Measurements from ENCODE around the gene RNASE9. TPM values are rescaled to one million over a fixed set of nuclear protein-coding genes. Genes with fewer than 3 reads are reported as not detected.
"Not testable (repeated sequence)": the region's sequence is repeated elsewhere in the genome, so short reads cannot be mapped to it uniquely, and the experiment has no call there.

Gene RNASE9
- total RNA-seq, 4 donors from 2014 or later = not detected

DNA sequence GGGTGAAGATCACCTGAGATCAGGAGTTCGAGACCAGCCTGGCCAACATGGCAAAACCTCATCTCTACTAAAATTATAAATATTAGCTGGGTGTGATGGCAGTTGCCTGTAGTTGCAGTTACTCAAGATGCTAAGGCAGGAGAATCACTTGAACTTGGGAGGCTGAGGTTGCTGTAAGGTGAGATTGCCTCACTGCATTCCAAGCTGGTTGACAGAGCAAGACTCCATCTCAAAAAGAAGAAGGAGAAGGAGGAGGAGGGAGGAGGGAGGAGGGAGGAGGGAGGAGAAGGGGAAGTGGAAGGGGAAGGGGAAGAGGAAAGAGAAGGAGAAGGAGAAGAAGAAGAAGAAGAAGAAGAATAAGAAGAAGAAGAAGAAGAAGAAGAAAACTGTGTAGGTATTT lies 38.5 kb downstream of the RNASE9 start:
- no peak for DNase-seq
- Histone ChIP-seq H3K27ac (no peak overlapping the region), H3K36me3 (no peaks in the 10 kb centered on the region), H3K4me3 (no peak overlapping the region), H3K4me1 (no peaks in the 10 kb centered on the region), H3K9me3 (no peaks in the 10 kb centered on the region), H3K27me3 (no peaks in the 10 kb centered on the region)
- intact Hi-C loops (cut with DNase I; ENCODE audit: low total_unique reads) = no loop called here
- TF ChIP-seq, protein P1, sequence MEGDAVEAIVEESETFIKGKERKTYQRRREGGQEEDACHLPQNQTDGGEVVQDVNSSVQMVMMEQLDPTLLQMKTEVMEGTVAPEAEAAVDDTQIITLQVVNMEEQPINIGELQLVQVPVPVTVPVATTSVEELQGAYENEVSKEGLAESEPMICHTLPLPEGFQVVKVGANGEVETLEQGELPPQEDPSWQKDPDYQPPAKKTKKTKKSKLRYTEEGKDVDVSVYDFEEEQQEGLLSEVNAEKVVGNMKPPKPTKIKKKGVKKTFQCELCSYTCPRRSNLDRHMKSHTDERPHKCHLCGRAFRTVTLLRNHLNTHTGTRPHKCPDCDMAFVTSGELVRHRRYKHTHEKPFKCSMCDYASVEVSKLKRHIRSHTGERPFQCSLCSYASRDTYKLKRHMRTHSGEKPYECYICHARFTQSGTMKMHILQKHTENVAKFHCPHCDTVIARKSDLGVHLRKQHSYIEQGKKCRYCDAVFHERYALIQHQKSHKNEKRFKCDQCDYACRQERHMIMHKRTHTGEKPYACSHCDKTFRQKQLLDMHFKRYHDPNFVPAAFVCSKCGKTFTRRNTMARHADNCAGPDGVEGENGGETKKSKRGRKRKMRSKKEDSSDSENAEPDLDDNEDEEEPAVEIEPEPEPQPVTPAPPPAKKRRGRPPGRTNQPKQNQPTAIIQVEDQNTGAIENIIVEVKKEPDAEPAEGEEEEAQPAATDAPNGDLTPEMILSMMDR (IDR thresholded peaks at IDR 0.05) = no peak
- no peak for TF ChIP-seq POLR2A (IDR thresholded peaks at IDR 0.05)

DNA sequence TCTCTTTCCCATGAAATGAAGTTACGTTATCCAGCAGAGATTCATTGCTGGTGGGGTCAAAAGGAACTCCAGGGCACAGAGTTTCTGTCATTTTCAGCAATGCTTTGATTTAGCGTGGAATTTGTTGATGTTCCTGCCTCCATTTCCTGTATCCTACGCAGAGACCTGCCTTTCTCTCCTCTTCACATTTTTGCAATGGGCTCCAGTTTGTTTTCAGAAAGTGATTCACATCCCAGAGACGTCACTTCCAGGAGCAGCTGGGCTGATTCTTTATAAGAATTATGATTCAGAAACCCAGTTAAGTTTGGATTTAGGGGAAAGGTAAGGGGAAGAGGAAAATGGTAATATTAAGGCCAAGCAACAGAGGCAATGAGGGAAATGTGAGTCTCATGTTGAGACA lies 43.9 kb downstream of the RNASE9 start:
- no peak overlapping the region for H3K27ac ChIP-seq
- no peaks in the 10 kb centered on the region for H3K9me3 ChIP-seq
- no peak for TF ChIP-seq POLR2A (IDR thresholded peaks at IDR 0.05)
- TF ChIP-seq, protein P1 (IDR thresholded peaks at IDR 0.05) = no peak
- no peaks in the 10 kb centered on the region for H3K4me1 ChIP-seq
- H3K4me3 ChIP-seq = no peak overlapping the region
- no peaks in the 10 kb centered on the region for H3K27me3 ChIP-seq
- intact Hi-C loops (cut with DNase I; ENCODE audit: low total_unique reads) = no loop called here
- no peaks in the 10 kb centered on the region for H3K36me3 ChIP-seq
- DNase-seq = no peak

DNA sequence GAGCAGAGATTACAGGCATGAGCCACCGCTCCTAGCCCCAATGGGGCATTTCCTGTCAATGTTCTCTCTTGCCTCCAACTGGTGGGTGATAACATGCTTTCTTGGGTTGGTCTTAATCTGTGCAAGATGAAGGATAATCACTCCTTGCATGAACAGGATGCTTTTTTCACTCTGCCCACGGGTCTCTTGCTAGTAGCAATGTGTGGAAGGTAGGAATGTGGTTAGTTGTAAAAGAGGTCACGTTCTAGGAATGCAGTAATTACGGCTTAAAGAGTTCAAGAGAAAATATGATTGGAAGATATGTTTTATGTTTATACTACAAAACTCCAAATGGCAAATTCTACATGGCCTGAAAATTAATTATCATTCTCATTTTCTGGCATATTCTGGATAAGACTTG lies 45.0 kb downstream of the RNASE9 start:
- Histone ChIP-seq H3K4me3 (no peak overlapping the region), H3K9me3 (no peaks in the 10 kb centered on the region), H3K27me3 (no peaks in the 10 kb centered on the region), H3K36me3 (no peaks in the 10 kb centered on the region), H3K27ac (no peak overlapping the region), H3K4me1 (no peaks in the 10 kb centered on the region)
- no peak for TF ChIP-seq POLR2A (IDR thresholded peaks at IDR 0.05)
- TF ChIP-seq, protein P1 (IDR thresholded peaks at IDR 0.05) = no peak
- DNase-seq = no peak
- intact Hi-C loops (cut with DNase I; ENCODE audit: low total_unique reads) = no loop called here

DNA sequence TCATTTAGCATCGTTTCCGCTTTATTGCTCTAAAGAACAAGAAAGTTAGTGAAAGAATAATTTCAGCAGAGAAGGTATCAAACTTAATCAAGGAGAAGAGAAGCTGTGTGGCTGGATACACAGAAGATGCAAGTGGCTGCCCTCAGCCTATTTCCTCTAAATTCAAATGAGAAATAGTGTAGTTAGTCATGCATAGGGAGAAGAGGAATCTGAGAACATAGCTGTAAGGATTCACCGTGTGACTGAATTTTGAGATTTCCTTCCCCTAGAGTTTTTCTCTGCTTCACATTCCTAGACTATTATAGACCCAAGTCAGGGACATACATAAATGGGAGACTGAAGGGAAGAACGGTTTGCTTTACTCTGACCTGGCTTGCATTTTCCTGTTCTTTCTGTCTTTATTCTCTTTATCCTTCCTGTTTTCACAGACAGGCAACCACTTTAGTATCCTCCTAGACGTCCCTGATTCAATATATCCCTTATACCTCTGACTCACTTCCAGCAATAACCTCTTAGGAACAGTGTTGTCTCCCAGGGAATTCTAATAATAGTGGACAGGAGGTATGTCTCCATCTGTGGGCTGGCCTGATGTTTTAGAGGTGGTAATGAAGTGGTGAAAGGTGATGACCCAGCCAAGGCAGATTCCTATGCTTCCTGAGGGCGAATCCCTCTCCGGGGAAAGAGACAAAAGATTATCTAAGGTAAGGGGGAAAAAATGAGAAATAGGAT lies 48.5 kb downstream of the RNASE9 start:
- no peak overlapping the region for H3K4me3 ChIP-seq
- H3K27ac ChIP-seq = no peak overlapping the region
- intact Hi-C loops (cut with DNase I; ENCODE audit: low total_unique reads) = no loop called here
- DNase-seq = no peak
- H3K9me3 ChIP-seq = no peaks in the 10 kb centered on the region
- H3K4me1 ChIP-seq = no peaks in the 10 kb centered on the region
- H3K36me3 ChIP-seq = no peaks in the 10 kb centered on the region
- no peak for TF ChIP-seq POLR2A (IDR thresholded peaks at IDR 0.05)
- TF ChIP-seq, protein P1 (IDR thresholded peaks at IDR 0.05) = no peak
- H3K27me3 ChIP-seq = no peaks in the 10 kb centered on the region

DNA sequence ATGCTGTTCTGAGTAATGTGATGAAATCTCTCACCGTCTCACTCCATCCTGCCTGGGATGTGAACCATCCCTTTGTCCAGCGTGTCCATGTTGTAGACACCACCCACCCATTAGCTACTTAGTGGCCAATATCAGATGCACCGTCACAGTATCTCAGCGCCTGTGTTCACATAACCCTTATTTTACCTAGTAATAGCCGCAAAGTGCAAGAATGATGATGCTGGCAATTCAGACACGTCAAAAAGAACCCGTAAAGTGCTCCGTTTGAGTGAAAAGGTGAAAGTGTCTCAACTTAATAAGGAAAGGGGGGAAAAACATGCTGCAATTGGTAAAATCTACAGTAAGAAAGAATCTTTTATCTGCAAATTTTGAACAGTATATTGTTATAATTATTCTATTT lies 52.5 kb downstream of the RNASE9 start:
- DNase-seq = no peak
- Histone ChIP-seq H3K4me3 (no peak overlapping the region), H3K27ac (no peak overlapping the region), H3K4me1 (no peaks in the 10 kb centered on the region), H3K9me3 (no peaks in the 10 kb centered on the region), H3K36me3 (no peaks in the 10 kb centered on the region), H3K27me3 (no peaks in the 10 kb centered on the region)
- intact Hi-C loops (cut with DNase I; ENCODE audit: low total_unique reads) = no loop called here
- TF ChIP-seq POLR2A (IDR thresholded peaks at IDR 0.05) = no peak
- TF ChIP-seq, protein P1 (IDR thresholded peaks at IDR 0.05) = no peak

DNA sequence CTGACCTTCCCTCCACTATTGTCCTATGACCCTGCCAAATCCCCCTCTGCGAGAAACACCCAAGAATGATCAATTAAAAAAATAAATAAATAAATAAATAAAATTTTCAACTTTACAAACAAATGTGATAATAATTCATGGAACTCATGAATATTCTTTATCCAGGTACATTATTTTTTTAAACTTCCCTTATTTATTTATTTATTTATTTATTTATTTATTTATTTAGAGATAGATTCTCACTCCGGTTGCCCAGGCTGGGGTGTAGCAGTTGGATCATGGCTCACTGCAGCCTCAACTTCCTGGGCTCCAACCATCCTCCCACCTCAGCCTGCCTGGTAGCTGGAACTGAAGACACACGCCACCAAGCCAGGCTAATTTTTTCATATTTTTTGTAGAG lies 53.3 kb downstream of the RNASE9 start:
- intact Hi-C loops (cut with DNase I; ENCODE audit: low total_unique reads); DNase-seq; H3K4me1 ChIP-seq; H3K27ac ChIP-seq; H3K9me3 ChIP-seq; H3K4me3 ChIP-seq; H3K36me3 ChIP-seq; H3K27me3 ChIP-seq: not testable (repeated sequence)

DNA sequence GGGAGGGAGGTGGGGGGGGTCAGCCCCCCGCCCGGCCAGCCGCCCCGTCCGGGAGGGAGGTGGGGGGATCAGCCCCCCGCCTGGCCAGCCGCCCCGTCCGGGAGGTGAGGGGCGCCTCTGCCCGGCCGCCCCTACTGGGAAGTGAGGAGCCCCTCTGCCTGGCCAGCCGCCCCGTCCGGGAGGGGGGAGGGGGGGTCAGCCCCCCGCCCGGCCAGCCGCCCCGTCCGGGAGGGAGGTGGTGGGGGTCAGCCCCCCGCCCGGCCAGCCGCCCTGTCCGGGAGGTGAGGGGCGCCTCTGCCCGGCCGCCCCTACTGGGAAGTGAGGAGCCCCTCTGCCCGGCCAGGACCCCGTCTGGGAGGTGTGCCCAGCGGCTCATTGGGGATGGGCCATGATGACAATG lies 54.1 kb downstream of the RNASE9 start:
- H3K27me3 ChIP-seq; H3K4me1 ChIP-seq; H3K36me3 ChIP-seq; intact Hi-C loops (cut with DNase I; ENCODE audit: low total_unique reads); H3K27ac ChIP-seq; H3K9me3 ChIP-seq; DNase-seq; H3K4me3 ChIP-seq: not testable (repeated sequence)

DNA sequence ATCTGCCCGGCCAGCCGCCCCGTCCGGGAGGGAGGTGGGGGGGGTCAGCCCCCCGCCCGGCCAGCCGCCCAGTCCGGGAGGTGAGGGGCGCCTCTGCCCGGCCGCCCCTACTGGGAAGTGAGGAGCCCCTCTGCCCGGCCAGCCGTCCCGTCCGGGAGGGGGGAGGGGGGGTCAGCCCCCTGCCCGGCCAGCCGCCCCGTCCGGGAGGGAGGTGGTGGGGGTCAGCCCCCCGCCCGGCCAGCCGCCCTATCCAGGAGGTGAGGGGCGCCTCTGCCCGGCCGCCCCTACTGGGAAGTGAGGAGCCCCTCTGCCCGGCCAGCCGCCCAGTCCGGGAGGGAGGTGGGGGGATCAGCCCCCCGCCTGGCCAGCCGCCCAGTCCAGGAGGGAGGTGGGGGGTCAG lies 54.6 kb downstream of the RNASE9 start:
- H3K4me1 ChIP-seq; intact Hi-C loops (cut with DNase I; ENCODE audit: low total_unique reads); H3K27me3 ChIP-seq; H3K9me3 ChIP-seq; DNase-seq; H3K36me3 ChIP-seq; H3K4me3 ChIP-seq; H3K27ac ChIP-seq: not testable (repeated sequence)
